Muscle layer of duodenum (tissue), 2 donors: Measurements from ENCODE around the gene HAS3.
A peak's percentile ranks its signal among the peaks of the same experiment; 100 is the strongest.
"Not testable (repeated sequence)": the region's sequence is repeated elsewhere in the genome, so short reads cannot be mapped to it uniquely, and the experiment has no call there.

ENCODE experiments used
- H3K27ac ChIP-seq: one replicate; pipeline ENCODE4 v1.7.0; 2013; ENCODE audit warnings: mild to moderate bottlenecking, low read length
- H3K27me3 ChIP-seq: one replicate; pipeline ENCODE4 v1.7.0; 2013; ENCODE audit warnings: low read depth, mild to moderate bottlenecking, control low read depth, low read length
- H3K36me3 ChIP-seq, 2 donors: one replicate each; pipeline ENCODE4 v1.7.0; 2013; ENCODE audit warnings: low read length in 2 of 2, control low read depth in 1 of 2, mild to moderate bottlenecking in 1 of 2; ENCODE audit not compliant: insufficient read depth in 2 of 2, control insufficient read depth in 1 of 2
- H3K4me1 ChIP-seq, 2 donors: one replicate each; pipeline ENCODE4 v1.7.0; 2013; ENCODE audit warnings: low read length in 2 of 2, mild to moderate bottlenecking in 2 of 2, control low read depth in 1 of 2, moderate library complexity in 1 of 2; ENCODE audit not compliant: insufficient read depth in 2 of 2, control insufficient read depth in 1 of 2
- H3K4me3 ChIP-seq, 2 donors: one replicate each; pipeline ENCODE4 v1.7.0; 2013; ENCODE audit warnings: low read length in 2 of 2, low read depth in 1 of 2, mild to moderate bottlenecking in 1 of 2
- H3K9me3 ChIP-seq, 2 donors: one replicate each; pipeline ENCODE4 v1.7.0; 2013; ENCODE audit warnings: low read length in 2 of 2, control low read depth in 1 of 2, mild to moderate bottlenecking in 1 of 2; ENCODE audit not compliant: control insufficient read depth in 1 of 2
- donor health status: healthy.

HAS3 gene

GRCh38 chr16:69105501-69106361 is at the start of gene HAS3:
Gene HAS3, plus strand, starts transcription at chr16:69105653. Its CDS starts 3,743 bp downstream, at chr16:69109396.
- Histone ChIP-seq H3K27me3 (no peaks in the 10 kb centered on the region), H3K27ac (no peak within 1 kb of the TSS), H3K4me3 (peak within 1 kb of the TSS; percentile 56 to 80), H3K4me1 (peaks cover 0 to 28% of the 10 kb centered on the region in 2 donors), H3K36me3 (peaks cover 5 to 12% of the 10 kb centered on the region in 2 donors), H3K9me3 (no peaks in the 10 kb centered on the region)

- H3K27me3 ChIP-seq: no peaks in the 10 kb centered on the region
- peaks cover 0 to 3% of the 10 kb centered on the region in 2 donors for H3K4me1 ChIP-seq
These were observed 49.5 kb upstream of the HAS3 start for GRCh38 chr16:69055980-69056379.

GRCh38 chr16:69056421-69056820 is 49.0 kb upstream of the HAS3 start:
- Histone ChIP-seq H3K4me1 (peaks cover 0 to 3% of the 10 kb centered on the region in 2 donors), H3K9me3 (no peaks in the 10 kb centered on the region), H3K36me3 (no peaks in the 10 kb centered on the region), H3K27ac (no peak overlapping the region), H3K27me3 (no peaks in the 10 kb centered on the region), H3K4me3 (no peak overlapping the region)

More at GRCh38 chr16:69055980-69056379, 49.5 kb upstream of the HAS3 start:
- Histone ChIP-seq H3K4me3 (no peak overlapping the region), H3K36me3 (no peaks in the 10 kb centered on the region), H3K9me3 (no peaks in the 10 kb centered on the region), H3K27ac (no peak overlapping the region)

GRCh38 chr16:69057400-69058378 is 47.8 kb upstream of the HAS3 start:
- Histone ChIP-seq H3K27me3 (no peaks in the 10 kb centered on the region), H3K27ac (peak overlapping the region; percentile 12), H3K9me3 (no peaks in the 10 kb centered on the region), H3K36me3 (no peaks in the 10 kb centered on the region), H3K4me1 (peaks cover 0 to 3% of the 10 kb centered on the region in 2 donors), H3K4me3 (no peak overlapping the region)

GRCh38 chr16:69063491-69063890 is 42.0 kb upstream of the HAS3 start:
- H3K36me3 ChIP-seq, H3K27ac ChIP-seq, H3K4me1 ChIP-seq, H3K4me3 ChIP-seq, H3K27me3 ChIP-seq, H3K9me3 ChIP-seq: not testable (repeated sequence)

- no peak overlapping the region for H3K27ac ChIP-seq
These were observed 41.2 kb upstream of the HAS3 start for GRCh38 chr16:69064124-69064763.

GRCh38 chr16:69064764-69065313 is 40.6 kb upstream of the HAS3 start:
- no peak overlapping the region for H3K27ac ChIP-seq
- H3K27me3 ChIP-seq: no peaks in the 10 kb centered on the region
- H3K36me3 ChIP-seq: no peaks in the 10 kb centered on the region

More at GRCh38 chr16:69064124-69064763, 41.2 kb upstream of the HAS3 start:
- no peaks in the 10 kb centered on the region for H3K27me3 ChIP-seq
- H3K4me3 ChIP-seq: no peak overlapping the region
- H3K4me1 ChIP-seq: no peaks in the 10 kb centered on the region
- no peaks in the 10 kb centered on the region for H3K36me3 ChIP-seq
- H3K9me3 ChIP-seq: no peaks in the 10 kb centered on the region

GRCh38 chr16:69069504-69069903 is 35.9 kb upstream of the HAS3 start:
- Histone ChIP-seq H3K36me3 (no peaks in the 10 kb centered on the region), H3K27ac (no peak overlapping the region), H3K27me3 (no peaks in the 10 kb centered on the region), H3K9me3 (no peaks in the 10 kb centered on the region), H3K4me3 (no peak overlapping the region), H3K4me1 (no peaks in the 10 kb centered on the region)

More at GRCh38 chr16:69064764-69065313, 40.6 kb upstream of the HAS3 start:
- Histone ChIP-seq H3K4me3 (no peak overlapping the region), H3K4me1 (no peaks in the 10 kb centered on the region), H3K9me3 (no peaks in the 10 kb centered on the region)

GRCh38 chr16:69071036-69071435 is 34.4 kb upstream of the HAS3 start:
- Histone ChIP-seq H3K27ac (no peak overlapping the region), H3K27me3 (no peaks in the 10 kb centered on the region), H3K36me3 (no peaks in the 10 kb centered on the region), H3K4me1 (no peaks in the 10 kb centered on the region), H3K4me3 (no peak overlapping the region), H3K9me3 (no peaks in the 10 kb centered on the region)

- Histone ChIP-seq H3K27me3 (no peaks in the 10 kb centered on the region), H3K9me3 (no peaks in the 10 kb centered on the region), H3K4me3 (no peak overlapping the region), H3K36me3 (no peaks in the 10 kb centered on the region), H3K27ac (no peak overlapping the region), H3K4me1 (no peaks in the 10 kb centered on the region)
These were observed 32.8 kb upstream of the HAS3 start for GRCh38 chr16:69072640-69072974.
